CD14-positive monocyte (primary cell): ENCODE data around the gene SLC6A1. TPM values are rescaled to one million over a fixed set of nuclear protein-coding genes. Genes with fewer than 3 reads are reported as not detected.
A peak's percentile ranks its signal among the peaks of the same experiment; 100 is the strongest.

Experiments used
- DNase-seq, 3 donors: peaks; one replicate each; pipeline ENCODE4 v3.0.0-alpha.2; 2011 to 2022
- H2AFZ ChIP-seq: 2 replicates; pipeline ENCODE4 v1.6.0; 2012; ENCODE audit warnings: mild to moderate bottlenecking, low read depth, low read length, inconsistent platforms; ENCODE audit not compliant: insufficient read depth, poor library complexity, severe bottlenecking
- H3K27ac ChIP-seq, 2 donors: 1 replicate in 1 of 2; 2 replicates in 1 of 2; pipeline ENCODE4 v1.5.1; 2012 to 2013; ENCODE audit warnings: low read length in 2 of 2, control low read depth in 1 of 2, inconsistent platforms in 1 of 2, low read depth in 1 of 2, mild to moderate bottlenecking in 1 of 2
- H3K27me3 ChIP-seq, 2 donors: one replicate each; pipeline versions ENCODE4 v1.6.0 to v1.6.1; 2011 to 2013; ENCODE audit warnings: low read length in 2 of 2; ENCODE audit not compliant: control insufficient read depth in 2 of 2, insufficient read depth in 2 of 2
- H3K36me3 ChIP-seq, 2 donors: replicated peaks in 1 of 2; 1 replicate in 1 of 2; 2 replicates in 1 of 2; pipeline versions ENCODE4 v1.5.1 to v1.6.1; 2012 to 2013; ENCODE audit warnings: low read length in 2 of 2, control low read depth in 1 of 2, inconsistent platforms in 1 of 2, mild to moderate bottlenecking in 1 of 2; ENCODE audit not compliant: insufficient read depth in 2 of 2, control insufficient read depth in 1 of 2
- H3K4me1 ChIP-seq, 2 donors: 1 replicate in 1 of 2; 2 replicates in 1 of 2; pipeline versions ENCODE4 v1.5.1 to v1.6.1; 2012 to 2013; ENCODE audit warnings: low read length in 2 of 2, control low read depth in 1 of 2, inconsistent platforms in 1 of 2, mild to moderate bottlenecking in 1 of 2, moderate library complexity in 1 of 2; ENCODE audit not compliant: insufficient read depth in 2 of 2, control insufficient read depth in 1 of 2
- H3K4me2 ChIP-seq: replicated peaks from 2 replicates; pipeline ENCODE3; 2012; ENCODE audit warnings: low read length, moderate library complexity, mild to moderate bottlenecking; ENCODE audit not compliant: poor library complexity, severe bottlenecking; ENCODE audit errors: extremely low read depth
- H3K4me3 ChIP-seq, 3 experiments: fragments of 200-600 bp in 1 of 3; sonication (generic) in 1 of 3; replicated peaks in 1 of 3; 1 replicate in 2 of 3; 2 replicates in 1 of 3; pipeline ENCODE4 v1.5.1; 2011 to 2013; ENCODE audit warnings: low read length in 3 of 3, mild to moderate bottlenecking in 3 of 3, control low read depth in 2 of 3, low read depth in 2 of 3, inconsistent platforms in 1 of 3, moderate library complexity in 1 of 3
- H3K79me2 ChIP-seq: 2 replicates; pipeline ENCODE4 v1.6.0; 2012; ENCODE audit warnings: mild to moderate bottlenecking, control low read depth, inconsistent platforms, low read length, moderate library complexity; ENCODE audit not compliant: insufficient read depth
- H3K9ac ChIP-seq: 2 replicates; pipeline ENCODE4 v1.6.0; 2017; ENCODE audit warnings: low read length, mild to moderate bottlenecking; ENCODE audit not compliant: insufficient read depth, poor library complexity, severe bottlenecking
- H3K9me3 ChIP-seq, 2 donors: replicated peaks in 1 of 2; 1 replicate in 1 of 2; 2 replicates in 1 of 2; pipeline versions ENCODE4 v1.5.1 to v1.6.1; 2012 to 2013; ENCODE audit warnings: low read length in 2 of 2, control low read depth in 1 of 2; ENCODE audit not compliant: control insufficient read depth in 1 of 2, insufficient read depth in 1 of 2
- H4K20me1 ChIP-seq: 2 replicates; pipeline ENCODE4 v1.6.0; 2012; ENCODE audit warnings: mild to moderate bottlenecking, low read length, control low read depth, moderate library complexity; ENCODE audit not compliant: insufficient read depth
- H3K27ac Mint-ChIP-seq, 7 donors: one replicate each; pipeline ENCODE4 v1.8.0; 2020; ENCODE audit warnings: mild to moderate bottlenecking in 7 of 7, mixed read lengths in 7 of 7, moderate library complexity in 6 of 7, inconsistent platforms in 2 of 7
- H3K27me3 Mint-ChIP-seq, 3 donors: one replicate each; pipeline ENCODE4 v1.8.0; 2021 to 2022; ENCODE audit warnings: low read depth in 3 of 3, mild to moderate bottlenecking in 3 of 3, mixed read lengths in 3 of 3, moderate library complexity in 3 of 3, inconsistent platforms in 1 of 3
- H3K36me3 Mint-ChIP-seq, 2 donors: one replicate each; pipeline ENCODE4 v1.8.0; 2020; ENCODE audit warnings: mixed read lengths in 2 of 2, inconsistent platforms in 1 of 2, mild to moderate bottlenecking in 1 of 2
- H3K4me1 Mint-ChIP-seq: one replicate; pipeline ENCODE4 v1.8.0; 2020; ENCODE audit warnings: mild to moderate bottlenecking, mixed read lengths
- H3K4me3 Mint-ChIP-seq, 2 donors: one replicate each; pipeline ENCODE4 v1.8.0; 2020; ENCODE audit warnings: mild to moderate bottlenecking in 2 of 2, mixed read lengths in 2 of 2, moderate library complexity in 1 of 2
- H3K9me3 Mint-ChIP-seq, 7 donors: one replicate each; pipeline ENCODE4 v1.8.0; 2020 to 2022; ENCODE audit warnings: mixed read lengths in 7 of 7, mild to moderate bottlenecking in 6 of 7, moderate library complexity in 6 of 7, inconsistent platforms in 2 of 7
- WGBS: methylation state at CpG from one replicate; pipeline ENCODE4 v1.1.5; 2013; ENCODE audit warnings: missing lambda C conversion rate; ENCODE audit not compliant: insufficient coverage; 5-methylcytosine and 5-hydroxymethylcytosine counted together
- intact Hi-C, 2 donors: fragments of 100-400 bp; cut with micrococcal nuclease; formaldehyde crosslinking; loops; one replicate each; pipeline versions ENCODE4 v1.15.0 to v1.15.1; 2023
- polyA plus RNA-seq, 3 donors: library from polyadenylated mRNA; depleted of rRNA in 1 of 3; unstranded in 2 of 3; stranded (reverse) in 1 of 3; fragments of 300-500 nt in 2 of 3; fragments of >200 nt in 1 of 3; fragmentation: Illumina TruSeq in 2 of 3; gene quantifications; 1 replicate in 2 of 3; 2 replicates in 1 of 3; pipeline ENCODE4 v1.2.3, GENCODE V29; 2012 to 2021
- TF ChIP-seq, protein P1 (sequence below): fragments of 200-600 bp; IDR thresholded peaks from one replicate; pipeline ENCODE4 v1.8.0; 2022; ENCODE audit warnings: antibody characterized with exemption, mild to moderate bottlenecking

Gene SLC6A1
- polyA plus RNA-seq, 3 donors = not detected

DNA sequence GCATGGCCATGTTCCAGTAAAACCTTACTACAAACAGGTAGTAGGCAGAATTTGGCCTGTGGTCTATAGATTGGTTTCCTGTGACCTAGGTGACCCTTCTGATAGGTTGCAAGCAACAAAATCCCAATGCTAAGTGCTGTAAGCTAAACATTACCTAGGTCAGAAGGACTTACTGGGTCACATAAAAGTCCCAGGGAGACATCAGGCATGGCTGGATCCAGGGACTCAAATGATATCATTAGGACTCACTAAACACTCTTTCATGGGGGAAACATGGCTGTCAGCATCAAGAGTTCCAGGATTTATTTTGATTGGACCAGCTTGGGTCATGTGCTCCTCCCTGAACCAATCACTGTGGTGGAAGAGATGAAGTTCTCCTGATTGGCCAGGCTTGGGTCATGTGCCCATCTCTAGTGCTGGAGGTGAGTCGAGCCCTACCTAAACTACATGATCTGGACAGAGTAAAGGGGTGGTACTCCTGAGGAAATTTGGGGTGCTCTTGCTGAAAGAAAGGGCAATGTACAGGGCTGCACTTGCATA, 16.8 kb upstream of the SLC6A1 start:
- no peaks in the 10 kb centered on the region for H3K4me1 Mint-ChIP-seq
- TF ChIP-seq, protein P1, sequence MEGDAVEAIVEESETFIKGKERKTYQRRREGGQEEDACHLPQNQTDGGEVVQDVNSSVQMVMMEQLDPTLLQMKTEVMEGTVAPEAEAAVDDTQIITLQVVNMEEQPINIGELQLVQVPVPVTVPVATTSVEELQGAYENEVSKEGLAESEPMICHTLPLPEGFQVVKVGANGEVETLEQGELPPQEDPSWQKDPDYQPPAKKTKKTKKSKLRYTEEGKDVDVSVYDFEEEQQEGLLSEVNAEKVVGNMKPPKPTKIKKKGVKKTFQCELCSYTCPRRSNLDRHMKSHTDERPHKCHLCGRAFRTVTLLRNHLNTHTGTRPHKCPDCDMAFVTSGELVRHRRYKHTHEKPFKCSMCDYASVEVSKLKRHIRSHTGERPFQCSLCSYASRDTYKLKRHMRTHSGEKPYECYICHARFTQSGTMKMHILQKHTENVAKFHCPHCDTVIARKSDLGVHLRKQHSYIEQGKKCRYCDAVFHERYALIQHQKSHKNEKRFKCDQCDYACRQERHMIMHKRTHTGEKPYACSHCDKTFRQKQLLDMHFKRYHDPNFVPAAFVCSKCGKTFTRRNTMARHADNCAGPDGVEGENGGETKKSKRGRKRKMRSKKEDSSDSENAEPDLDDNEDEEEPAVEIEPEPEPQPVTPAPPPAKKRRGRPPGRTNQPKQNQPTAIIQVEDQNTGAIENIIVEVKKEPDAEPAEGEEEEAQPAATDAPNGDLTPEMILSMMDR = no peak
- H3K9me3 Mint-ChIP-seq = peaks cover 0 to 6% (median 0%) of the 10 kb centered on the region in 7 donors
- H2AFZ ChIP-seq = no peak overlapping the region
- no peak overlapping the region for H3K4me3 ChIP-seq
- H3K9me3 ChIP-seq = peaks cover 0 to 3% of the 10 kb centered on the region in 2 donors
- H3K4me3 Mint-ChIP-seq = no peak overlapping the region
- H4K20me1 ChIP-seq = no peaks in the 10 kb centered on the region
- no peak overlapping the region for H3K9ac ChIP-seq
- H3K27me3 ChIP-seq = peaks cover 0 to 14% of the 10 kb centered on the region in 2 donors
- H3K36me3 ChIP-seq = no peaks in the 10 kb centered on the region
- H3K79me2 ChIP-seq = no peaks in the 10 kb centered on the region
- no CpG with 5 or more reads among the region's 1 CpG for WGBS
- peaks cover 22 to 38% (median 34%) of the 10 kb centered on the region in 3 donors for H3K27me3 Mint-ChIP-seq
- H3K27ac ChIP-seq = no peak overlapping the region
- no peak for DNase-seq
- intact Hi-C loops = no loop called here
- peak overlapping the region in 1 of 7 donors; percentile 40 for H3K27ac Mint-ChIP-seq
- no peak overlapping the region for H3K4me2 ChIP-seq
- no peaks in the 10 kb centered on the region for H3K4me1 ChIP-seq
- no peaks in the 10 kb centered on the region for H3K36me3 Mint-ChIP-seq

DNA sequence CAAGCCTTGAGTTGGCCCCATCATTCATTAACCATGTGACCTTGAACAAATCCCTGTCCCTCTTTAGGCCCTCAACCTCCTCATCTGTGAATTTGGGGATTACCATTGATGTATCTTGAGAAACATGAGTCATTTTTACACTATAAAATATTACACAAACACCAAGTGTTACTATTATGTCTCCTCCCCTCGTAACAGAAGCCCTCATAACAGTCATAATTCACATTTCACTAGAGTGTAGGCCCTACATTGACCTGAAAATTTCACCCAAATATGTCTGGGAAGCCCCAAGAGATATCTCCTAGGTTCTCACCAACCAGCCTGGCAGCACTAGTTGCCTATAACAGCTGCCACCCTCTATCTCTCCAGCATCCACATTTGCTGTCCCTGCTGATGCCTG, 15.8 kb upstream of the SLC6A1 start:
- H3K79me2 ChIP-seq = no peaks in the 10 kb centered on the region
- no peaks in the 10 kb centered on the region for H3K4me1 ChIP-seq
- H4K20me1 ChIP-seq = no peaks in the 10 kb centered on the region
- H3K27me3 ChIP-seq = peaks cover 3 to 15% of the 10 kb centered on the region in 2 donors
- no peaks in the 10 kb centered on the region for H3K36me3 ChIP-seq
- peaks cover 0 to 6% (median 2%) of the 10 kb centered on the region in 7 donors for H3K9me3 Mint-ChIP-seq
- no peak overlapping the region for H3K9ac ChIP-seq
- WGBS = 75% methylated on average over 1 of the region's 1 CpG
- no peak overlapping the region for H3K27ac ChIP-seq
- H3K4me1 Mint-ChIP-seq = no peaks in the 10 kb centered on the region
- H3K4me2 ChIP-seq = no peak overlapping the region
- H3K36me3 Mint-ChIP-seq = no peaks in the 10 kb centered on the region
- no peak overlapping the region for H3K4me3 ChIP-seq
- H2AFZ ChIP-seq = no peak overlapping the region
- peaks cover 22 to 42% (median 34%) of the 10 kb centered on the region in 3 donors for H3K27me3 Mint-ChIP-seq
- peaks cover 0 to 3% of the 10 kb centered on the region in 2 donors for H3K9me3 ChIP-seq
- intact Hi-C loops = no loop called here
- no peak overlapping the region for H3K27ac Mint-ChIP-seq
- TF ChIP-seq, protein P1 = no peak
- DNase-seq = no peak
- no peak overlapping the region for H3K4me3 Mint-ChIP-seq
